SK-N-SH (cell line): ENCODE measurements around the gene MXRA8. TPM values are rescaled to one million over a fixed set of nuclear protein-coding genes. Genes with fewer than 3 reads are reported as not detected.

Experiments used
- CTCF ChIA-PET: fragments of 300-600, 350-600 bp; formaldehyde crosslinking; extraction: SDS; loops from one replicate; lab custom pipeline; 2021; lab: Yijun Ruan, JAX
- POLR2A ChIA-PET: fragments of 350-600 bp; sonication (Branson Sonifier 250); formaldehyde crosslinking; extraction: SDS; loops from one replicate; lab custom pipeline; 2020; ENCODE audit warnings: antibody characterized with exemption, inconsistent platforms; lab: Yijun Ruan, JAX
- DNase-seq: peaks from one replicate; pipeline ENCODE4 v3.0.0; 2012
- H2AFZ ChIP-seq: fragments of 200-600 bp; sonication (generic); 2 replicates; pipeline ENCODE4 v1.8.1; 2016; ENCODE audit warnings: antibody characterized with exemption, mild to moderate bottlenecking, low read depth
- H3F3A ChIP-seq: fragments of 200-600 bp; sonication (generic); replicated peaks from 2 replicates; pipeline ENCODE3; 2016; ENCODE audit warnings: antibody characterized with exemption, mild to moderate bottlenecking; ENCODE audit not compliant: insufficient read depth
- H3K27ac ChIP-seq, 2 experiments: fragments of 200-500 bp in 1 of 2; fragments of 200-600 bp in 1 of 2; sonication (Bioruptor generic) in 1 of 2; sonication (generic), shearing (Covaris generic) in 1 of 2; 2 replicates each; pipeline versions ENCODE4 v1.5.1 to v1.6.1; 2014 to 2016; ENCODE audit warnings: low read depth in 2 of 2, inconsistent platforms in 1 of 2, low read length in 1 of 2, mild to moderate bottlenecking in 1 of 2, mixed read lengths in 1 of 2
- H3K27me3 ChIP-seq: fragments of 200-600 bp; sonication (generic), shearing (Covaris generic); 2 replicates; pipeline ENCODE4 v1.6.1; 2016; ENCODE audit warnings: mixed run types; ENCODE audit not compliant: insufficient read depth
- H3K36me3 ChIP-seq, 2 experiments: fragments of 200-500 bp in 1 of 2; fragments of 200-600 bp in 1 of 2; sonication (Bioruptor generic) in 1 of 2; sonication (generic) in 1 of 2; replicated peaks in 1 of 2; 2 replicates each; pipeline versions ENCODE3 to v1.5.1; 2014 to 2016; ENCODE audit warnings: low read length in 1 of 2, mild to moderate bottlenecking in 1 of 2; ENCODE audit not compliant: insufficient read depth in 2 of 2, control insufficient read depth in 1 of 2
- H3K4me1 ChIP-seq, 2 experiments: fragments of 200-500 bp in 1 of 2; fragments of 200-600 bp in 1 of 2; sonication (Bioruptor generic) in 1 of 2; sonication (generic), shearing (Covaris generic) in 1 of 2; 2 replicates each; pipeline versions ENCODE4 v1.5.1 to v1.6.1; 2014 to 2016; ENCODE audit warnings: low read depth in 1 of 2, low read length in 1 of 2, mixed run types in 1 of 2; ENCODE audit not compliant: insufficient read depth in 2 of 2, control insufficient read depth in 1 of 2
- H3K4me2 ChIP-seq: fragments of 200-600 bp; sonication (generic), shearing (Covaris generic); 2 replicates; pipeline ENCODE4 v1.6.1; 2017; ENCODE audit warnings: mixed run types
- H3K4me3 ChIP-seq, 2 experiments: fragments of 200-500 bp in 1 of 2; fragments of 200-600 bp in 1 of 2; sonication (Bioruptor generic) in 1 of 2; sonication (generic), shearing (Covaris generic) in 1 of 2; 2 replicates each; pipeline versions ENCODE4 v1.5.1 to v1.8.1; 2014 to 2016; ENCODE audit warnings: low read depth in 2 of 2, inconsistent platforms in 1 of 2, low read length in 1 of 2, mild to moderate bottlenecking in 1 of 2, mixed read lengths in 1 of 2, moderate library complexity in 1 of 2
- H3K79me2 ChIP-seq: fragments of 200-600 bp; sonication (generic); 2 replicates; pipeline ENCODE4 v1.8.1; 2017; ENCODE audit warnings: mild to moderate bottlenecking; ENCODE audit not compliant: insufficient read depth
- H3K9ac ChIP-seq: fragments of 200-600 bp; sonication (generic); 2 replicates; pipeline ENCODE4 v1.6.1; 2017; ENCODE audit warnings: mixed run types
- H3K9me2 ChIP-seq: fragments of 200-600 bp; sonication (generic); 2 replicates; pipeline ENCODE4 v1.6.1; 2017; ENCODE audit warnings: mixed run types
- H3K9me3 ChIP-seq: fragments of 200-600 bp; sonication (generic); 2 replicates; pipeline ENCODE4 v1.6.1; 2017; ENCODE audit warnings: mixed run types, mild to moderate bottlenecking, moderate library complexity
- H4K20me1 ChIP-seq: fragments of 200-600 bp; sonication (generic); 2 replicates; pipeline ENCODE4 v1.6.1; 2017; ENCODE audit warnings: mild to moderate bottlenecking, mixed run types; ENCODE audit not compliant: insufficient read depth
- CHD2 ChIP-seq: fragments of 150-350 bp; IDR thresholded peaks from 2 replicates; pipeline ENCODE4 v1.6.1; 2018; ENCODE audit warnings: low read length; ENCODE audit not compliant: partially characterized antibody
- EZH2phosphoT487 ChIP-seq: fragments of 200-600 bp; sonication (generic); IDR thresholded peaks from 2 replicates; pipeline ENCODE4 v1.6.1; 2017; ENCODE audit warnings: low read depth, mixed run types, mild to moderate bottlenecking, antibody characterized with exemption, moderate library complexity, borderline replicate concordance
- FOSL2 ChIP-seq: IDR thresholded peaks from 2 replicates; pipeline ENCODE4 v1.4.0; 2012; ENCODE audit warnings: low read depth, mild to moderate bottlenecking, moderate library complexity, borderline replicate concordance
- FOXJ3 ChIP-seq: sonication (generic); formaldehyde crosslinking; IDR thresholded peaks from 2 replicates; pipeline ENCODE4 v1.5.1; 2020; ENCODE audit warnings: mild to moderate bottlenecking, missing genetic modification reagents
- FOXM1 ChIP-seq: IDR thresholded peaks from 2 replicates; pipeline ENCODE4 v1.4.0; 2012; ENCODE audit warnings: low read depth, mild to moderate bottlenecking
- GABPA ChIP-seq: IDR thresholded peaks from 2 replicates; pipeline ENCODE4 v1.4.0; 2012; ENCODE audit warnings: low read depth, mild to moderate bottlenecking
- IRF3 ChIP-seq: fragments of 150-350 bp; IDR thresholded peaks from 2 replicates; pipeline ENCODE4 v1.6.1; 2016; ENCODE audit warnings: mild to moderate bottlenecking, low read depth, low read length
- MAX ChIP-seq: IDR thresholded peaks from 2 replicates; pipeline ENCODE4 v1.4.0; 2012; ENCODE audit warnings: low read depth
- MEF2A ChIP-seq: IDR thresholded peaks from 2 replicates; pipeline ENCODE4 v1.4.0; 2012; ENCODE audit warnings: low read depth, borderline replicate concordance
- MXI1 ChIP-seq: IDR thresholded peaks from 2 replicates; pipeline ENCODE4 v1.6.1; 2012; ENCODE audit warnings: mild to moderate bottlenecking, low read depth, low read length, improper control_type of control experiment
- NFIC ChIP-seq: IDR thresholded peaks from 2 replicates; pipeline ENCODE4 v1.4.0; 2012; ENCODE audit warnings: borderline replicate concordance
- PBX3 ChIP-seq: IDR thresholded peaks from 2 replicates; pipeline ENCODE4; 2012
- POLR2AphosphoS5 ChIP-seq: IDR thresholded peaks from 2 replicates; pipeline ENCODE4 v1.6.1; 2012; ENCODE audit warnings: low read depth, low read length
- RCOR1 ChIP-seq: fragments of 150-350 bp; IDR thresholded peaks from 2 replicates; pipeline ENCODE4 v1.6.1; 2017; ENCODE audit warnings: antibody characterized with exemption, low read length
- RFX5 ChIP-seq: IDR thresholded peaks from 2 replicates; pipeline ENCODE4 v1.6.1; 2012; ENCODE audit warnings: mild to moderate bottlenecking, improper control_type of control experiment, low read length
- RXRA ChIP-seq: IDR thresholded peaks from 2 replicates; pipeline ENCODE4 v1.4.0; 2012; ENCODE audit warnings: low read depth, mild to moderate bottlenecking, borderline replicate concordance
- SIN3A ChIP-seq: IDR thresholded peaks from 2 replicates; pipeline ENCODE4 v1.6.1; 2012; ENCODE audit warnings: low read depth, mild to moderate bottlenecking, low read length, moderate library complexity, borderline replicate concordance
- TEAD4 ChIP-seq: IDR thresholded peaks from 2 replicates; pipeline ENCODE4 v1.4.0; 2012; ENCODE audit warnings: mild to moderate bottlenecking, borderline replicate concordance; ENCODE audit not compliant: insufficient read depth
- USF1 ChIP-seq: IDR thresholded peaks from 2 replicates; pipeline ENCODE4 v1.4.0; 2012; ENCODE audit warnings: low read depth, borderline replicate concordance
- WGBS: methylation state at CpG from one replicate; pipeline ENCODE4 v1.1.6; 2017; ENCODE audit warnings: low lambda C conversion rate; 5-methylcytosine and 5-hydroxymethylcytosine counted together
- polyA plus RNA-seq, 3 experiments: library from polyadenylated mRNA; depleted of rRNA; stranded (reverse); fragments of >200 nt; gene quantifications; 2 replicates each; pipeline ENCODE4 v1.2.3, GENCODE V29; 2012

MXRA8 gene
- polyA plus RNA-seq, 1 of the 3 experiments (the other 2 are of a cell fraction): 2.5 TPM

- Histone ChIP-seq H3K9ac (no peak overlapping the region), H3K36me3 (peaks cover 26 to 61% of the 10 kb centered on the region in 2 experiments), H4K20me1 (no peaks in the 10 kb centered on the region), H3K27ac (no peak overlapping the region), H2AFZ (no peak overlapping the region), H3K9me2 (no peaks in the 10 kb centered on the region), H3K9me3 (no peaks in the 10 kb centered on the region), H3K4me3 (no peak overlapping the region), H3F3A (no peaks in the 10 kb centered on the region), H3K27me3 (no peaks in the 10 kb centered on the region), H3K4me1 (no peaks in the 10 kb centered on the region), H3K79me2 (peaks cover 14% of the 10 kb centered on the region; the same call in 1 of the 2 replicates), H3K4me2 (no peak overlapping the region)
- CTCF ChIA-PET: interaction anchor here (1.5 to 2.8 kb wide), 3 partner anchors 12 to 15 kb away, joined by 6 to 16 read pairs (median 6); partner anchors contain the start of gene CCNL2
- 94% methylated on average over 35 of the region's 50 CpGs for whole genome bisulfite sequencing
- DNase-seq: no peak
- POLR2A ChIA-PET: no interaction called here
- TF ChIP-seq RXRA (no peak), FOXM1 (no peak), CHD2 (no peak), POLR2AphosphoS5 (no peak), IRF3 (no peak), MEF2A (no peak)
These were observed 29.0 kb upstream of the MXRA8 start for GRCh38 chr1:1387098-1388077.

GRCh38 chr1:1385931-1386330 is 27.6 kb upstream of the MXRA8 start:
- WGBS: 86% methylated on average over 7 of the region's 8 CpGs
- Histone ChIP-seq H3K9me3 (no peaks in the 10 kb centered on the region), H3K79me2 (0 out of 2 replicates have a peak, but pooled peaks cover 7% of the 10 kb centered on the region), H3K4me2 (no peak overlapping the region), H3K27ac (no peak overlapping the region), H3K4me3 (no peak overlapping the region), H3K36me3 (peaks cover 20 to 47% of the 10 kb centered on the region in 2 experiments)
- no peak for TF ChIP-seq RXRA
- TF ChIP-seq CHD2: no peak
- no peak for TF ChIP-seq SIN3A
- TF ChIP-seq MEF2A: no peak
- no peak for TF ChIP-seq GABPA
- no peak for TF ChIP-seq NFIC
- TF ChIP-seq RFX5: no peak
- TF ChIP-seq USF1: no peak
- TF ChIP-seq FOSL2: no peak
- no peak for TF ChIP-seq RCOR1
- no peak for TF ChIP-seq EZH2phosphoT487
- TF ChIP-seq PBX3: no peak
- no peak for TF ChIP-seq TEAD4
- no peak for TF ChIP-seq MXI1
- no peak for TF ChIP-seq MAX
- TF ChIP-seq FOXJ3 (CRISPR knock-in tag): no peak
- TF ChIP-seq, all 33 proteins: peak for 0
- POLR2A ChIA-PET: no interaction called here
- Histone ChIP-seq H4K20me1 (no peaks in the 10 kb centered on the region), H3K9me2 (no peaks in the 10 kb centered on the region), H3K27me3 (no peaks in the 10 kb centered on the region), H3K9ac (no peak overlapping the region), H2AFZ (no peak overlapping the region), H3K4me1 (no peaks in the 10 kb centered on the region), H3F3A (no peaks in the 10 kb centered on the region)
- DNase-seq: peak; percentile 14
- CTCF ChIA-PET: interaction anchor here (1.3 to 1.8 kb wide), 3 partner anchors 10 to 15 kb away, joined by 4 to 6 read pairs (median 6); partner anchors contain the start of gene AURKAIP1
